ENCODE results near the gene HEY2.
A peak's percentile ranks its signal among the peaks of the same experiment; 100 is the strongest.

Gene HEY2

GRCh38 chr6:125743604-125744003, 5.8 kb upstream of the HEY2 start:
- DNase-seq (ENCODE audit: low spot score): no peak
- no peak for FAIRE-seq

GRCh38 chr6:125745281-125746018, 4.0 kb upstream of the HEY2 start:
- DNase-seq (ENCODE audit: low spot score) (no peak), FAIRE-seq (no peak)

GRCh38 chr6:125746019-125746414, 3.4 kb upstream of the HEY2 start:
- no peak for DNase-seq (ENCODE audit: low spot score)
- FAIRE-seq: no peak

- no peak for DNase-seq (ENCODE audit: low spot score)
Measured at GRCh38 chr6:125746731-125747588, 2.5 kb upstream of the HEY2 start.

GRCh38 chr6:125747589-125748405, 1.6 kb upstream of the HEY2 start:
- DNase-seq (ENCODE audit: low spot score) (no peak), FAIRE-seq (no peak)

More at GRCh38 chr6:125746731-125747588, 2.5 kb upstream of the HEY2 start:
- no peak for FAIRE-seq

- no peak for FAIRE-seq
- DNase-seq (ENCODE audit: low spot score): no peak
Measured at GRCh38 chr6:125748406-125749172, 843 bp upstream of the HEY2 start.

GRCh38 chr6:125749865-125750691, 646 bp downstream of the HEY2 start:
- FAIRE-seq: no peak

GRCh38 chr6:125750692-125751333, 1.4 kb downstream of the HEY2 start:
- FAIRE-seq (no peak), DNase-seq (ENCODE audit: low spot score) (no peak)

More at GRCh38 chr6:125749865-125750691, 646 bp downstream of the HEY2 start:
- DNase-seq (ENCODE audit: low spot score): no peak

GRCh38 chr6:125751334-125751916, 2.0 kb downstream of the HEY2 start:
- DNase-seq (ENCODE audit: low spot score) (no peak), FAIRE-seq (no peak)

- FAIRE-seq (no peak), DNase-seq (ENCODE audit: low spot score) (no peak)
Measured at GRCh38 chr6:125752773-125753172, 3.3 kb downstream of the HEY2 start.

GRCh38 chr6:125753218-125753936, 3.9 kb downstream of the HEY2 start:
- DNase-seq (ENCODE audit: low spot score) (no peak), FAIRE-seq (no peak)

GRCh38 chr6:125753937-125754259, 4.5 kb downstream of the HEY2 start:
- DNase-seq (ENCODE audit: low spot score) (no peak), FAIRE-seq (no peak)

- DNase-seq (ENCODE audit: low spot score) (no peak), FAIRE-seq (no peak)
Measured at GRCh38 chr6:125754566-125754965, 5.1 kb downstream of the HEY2 start.

GRCh38 chr6:125759184-125759902, 9.9 kb downstream of the HEY2 start:
- DNase-seq (ENCODE audit: low spot score): peak; percentile 48
- no peak for FAIRE-seq

- FAIRE-seq (no peak), DNase-seq (ENCODE audit: low spot score) (no peak)
Measured at GRCh38 chr6:125759959-125760457, 10.6 kb downstream of the HEY2 start.

- no peak for FAIRE-seq
- no peak for DNase-seq (ENCODE audit: low spot score)
Measured at GRCh38 chr6:125764121-125764671, 14.8 kb downstream of the HEY2 start.

GRCh38 chr6:125765944-125766343, 16.5 kb downstream of the HEY2 start:
- DNase-seq (ENCODE audit: low spot score): no peak
- FAIRE-seq: no peak
